GM18951 (cell line): ENCODE data around the gene KCNH3.

Experiments used
- POLR2A ChIP-seq: IDR thresholded peaks from 4 replicates; pipeline ENCODE4 v1.6.1; 2011; ENCODE audit warnings: mild to moderate bottlenecking; ENCODE audit not compliant: insufficient read length, insufficient read depth; ENCODE audit errors: extremely low read depth
- in situ Hi-C: fragments of 300-500 bp; cut with MboI; formaldehyde crosslinking; loops from one replicate; pipeline ENCODE4 v1.12.0; 2022; ENCODE audit warnings: low sequenced_read_pairs, mixed read lengths, inconsistent platforms; ENCODE audit not compliant: unreplicated experiment

Gene KCNH3

DNA sequence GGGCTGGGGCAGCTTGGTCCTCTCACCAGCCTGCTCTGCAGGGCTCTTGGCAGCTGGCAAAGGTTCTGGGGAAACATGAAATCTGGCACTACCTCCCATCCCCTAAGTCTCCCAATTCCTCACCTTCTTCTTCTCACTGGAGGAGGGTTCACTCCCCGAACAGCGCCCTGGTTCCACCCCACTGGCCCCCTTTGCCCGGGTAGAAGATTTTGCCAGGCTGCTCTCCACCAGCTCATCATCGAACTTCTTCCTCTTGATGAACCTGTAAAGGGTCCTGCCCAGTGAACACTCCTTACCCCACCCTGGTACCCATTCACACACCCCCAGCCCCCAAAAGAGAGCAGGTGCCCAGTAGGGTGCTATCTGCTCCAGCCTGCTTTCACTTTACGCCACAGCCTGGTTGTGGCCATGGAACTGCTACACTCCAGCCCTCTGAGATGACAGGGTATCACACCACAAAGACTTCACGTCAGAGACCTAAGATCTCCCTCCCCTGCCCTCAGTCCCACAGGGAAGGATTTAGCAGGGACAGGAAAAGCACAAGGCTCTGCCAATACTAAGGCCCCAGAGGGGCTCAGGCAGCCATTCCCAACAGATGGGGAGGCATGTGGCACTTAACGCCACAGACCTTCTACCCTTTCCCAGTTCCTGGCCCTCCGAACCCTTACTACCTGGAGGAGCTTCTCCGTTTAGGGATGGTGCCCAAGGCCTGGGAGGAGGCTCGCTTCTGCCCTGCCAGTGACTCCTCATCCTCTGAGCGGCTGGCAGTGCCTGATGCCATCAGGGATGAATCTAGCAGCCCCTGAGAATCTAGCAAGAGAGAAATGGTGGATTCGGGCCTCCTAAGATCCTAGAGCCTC is 26.8 kb downstream of the KCNH3 start:
- no peak for TF ChIP-seq POLR2A
- in situ Hi-C loops, result no loop called here

DNA sequence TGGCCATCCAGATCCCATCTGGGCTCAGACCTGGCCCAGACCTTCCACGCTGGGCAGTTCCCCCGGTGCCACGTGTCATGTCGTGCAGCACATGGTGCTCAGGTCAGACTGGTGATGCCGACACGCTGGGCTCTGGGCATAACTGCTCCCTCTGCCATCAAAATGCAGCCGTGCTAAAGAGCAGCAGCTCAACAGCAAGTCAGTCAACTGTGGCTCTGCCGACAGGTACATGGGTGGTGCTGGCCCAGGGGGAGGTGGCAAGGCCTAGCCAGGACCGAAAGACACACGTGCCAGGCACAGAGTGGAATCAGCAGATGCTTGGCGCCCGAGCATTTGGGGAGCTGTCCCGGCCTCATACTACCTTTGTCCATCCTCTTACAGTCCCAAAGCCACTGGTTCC is 27.5 kb downstream of the KCNH3 start:
- in situ Hi-C loops, result no loop called here
- TF ChIP-seq POLR2A, result no peak

DNA sequence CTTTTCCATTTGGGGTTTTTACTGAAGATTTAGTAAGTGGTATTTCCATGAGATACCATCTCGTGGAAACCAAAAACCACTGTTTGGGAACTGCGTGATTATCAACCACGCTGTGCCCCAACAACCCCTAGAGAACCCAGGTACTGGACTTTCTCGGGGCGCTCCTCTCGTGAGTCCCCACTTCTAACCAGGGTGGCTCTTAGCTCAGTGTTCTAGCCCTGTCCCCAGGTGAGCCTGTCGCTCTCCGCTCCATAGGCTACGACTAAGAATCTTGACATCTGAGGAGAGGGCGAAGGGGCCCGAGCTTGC is 28.4 kb downstream of the KCNH3 start:
- TF ChIP-seq POLR2A, result no peak
- in situ Hi-C loops, result no loop called here

DNA sequence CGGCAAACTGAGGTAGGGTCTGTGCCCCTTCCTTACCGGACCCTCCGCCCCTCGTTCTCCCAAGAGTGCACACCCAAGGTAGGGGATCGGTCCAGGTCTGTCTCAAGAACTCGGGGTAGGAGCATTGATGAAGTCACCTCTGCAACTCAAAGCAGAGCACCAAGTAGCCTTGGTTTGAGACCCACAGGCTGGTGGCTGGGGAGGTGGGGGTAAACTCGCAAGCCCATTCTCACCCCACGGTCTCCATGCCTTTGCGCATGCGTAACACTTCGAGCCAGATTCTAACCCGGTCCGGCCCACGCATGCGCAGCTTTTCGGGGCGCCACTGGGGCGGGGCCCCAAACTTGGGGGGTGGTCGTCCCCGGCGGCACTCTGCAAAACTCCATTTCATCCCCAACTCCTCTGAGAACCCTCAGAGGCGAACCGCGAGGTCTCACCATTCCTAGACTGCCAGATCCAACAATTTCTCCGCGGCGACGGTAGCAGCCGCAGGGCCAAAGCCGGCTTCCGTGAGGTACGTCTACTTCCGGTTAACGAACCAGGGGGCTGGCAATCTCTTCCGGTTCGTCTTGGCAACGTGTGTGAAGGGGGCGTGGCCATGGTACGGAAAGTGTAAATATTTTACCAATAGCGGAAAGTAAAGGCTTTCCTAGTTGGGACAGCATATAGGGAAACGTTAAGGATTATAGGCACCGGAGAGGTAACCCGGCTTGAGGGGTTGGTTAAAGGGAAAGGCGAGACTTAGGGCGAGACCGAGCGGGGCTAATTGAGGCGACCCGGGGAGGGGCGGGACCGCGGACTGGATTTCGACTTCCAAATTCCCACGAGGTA is 29.0 kb downstream of the KCNH3 start, which contains the start of gene MCRS1:
TSS of gene MCRS1 (minus strand) at position 532 of the 831 bp plus-strand sequence. CDS start 1,411 bp downstream, outside the sequence.
- in situ Hi-C loops, result no loop called here
- TF ChIP-seq POLR2A, result peak; percentile 91

DNA sequence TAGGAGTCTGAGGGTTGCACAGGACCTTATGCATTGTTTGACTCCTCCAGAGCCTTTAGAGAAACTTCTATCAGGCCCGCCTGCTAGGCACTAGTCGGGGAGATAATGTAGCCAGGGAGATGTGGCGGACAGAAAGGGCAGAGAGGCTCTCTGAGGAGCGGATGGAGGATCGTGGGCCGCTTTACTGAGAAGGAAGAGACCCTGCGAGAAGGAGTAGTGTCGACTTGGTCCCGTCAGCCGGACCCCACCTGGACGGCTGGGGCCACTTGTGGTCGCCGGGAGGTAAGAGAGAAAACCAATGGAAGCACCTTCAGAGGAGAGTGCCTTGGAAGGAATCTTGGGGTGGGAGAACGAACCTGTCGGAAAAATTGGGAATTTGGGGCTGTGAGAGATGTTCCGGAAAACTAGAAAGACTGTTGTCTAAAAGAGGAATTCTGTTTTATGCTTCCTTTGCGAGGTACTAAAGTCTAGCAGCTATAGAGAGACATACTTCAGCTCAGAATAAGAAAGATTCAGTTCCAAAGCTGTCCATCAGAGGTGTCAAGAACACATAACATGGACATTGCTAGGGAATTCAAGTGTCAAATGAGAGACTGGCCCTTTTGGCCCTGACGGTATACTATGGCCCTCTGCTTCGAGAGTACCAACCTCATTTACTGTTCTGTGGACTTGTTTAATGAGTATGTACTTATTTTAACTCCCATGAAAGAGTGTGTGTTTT is 29.8 kb downstream of the KCNH3 start:
- TF ChIP-seq POLR2A, result no peak
- in situ Hi-C loops, result no loop called here

DNA sequence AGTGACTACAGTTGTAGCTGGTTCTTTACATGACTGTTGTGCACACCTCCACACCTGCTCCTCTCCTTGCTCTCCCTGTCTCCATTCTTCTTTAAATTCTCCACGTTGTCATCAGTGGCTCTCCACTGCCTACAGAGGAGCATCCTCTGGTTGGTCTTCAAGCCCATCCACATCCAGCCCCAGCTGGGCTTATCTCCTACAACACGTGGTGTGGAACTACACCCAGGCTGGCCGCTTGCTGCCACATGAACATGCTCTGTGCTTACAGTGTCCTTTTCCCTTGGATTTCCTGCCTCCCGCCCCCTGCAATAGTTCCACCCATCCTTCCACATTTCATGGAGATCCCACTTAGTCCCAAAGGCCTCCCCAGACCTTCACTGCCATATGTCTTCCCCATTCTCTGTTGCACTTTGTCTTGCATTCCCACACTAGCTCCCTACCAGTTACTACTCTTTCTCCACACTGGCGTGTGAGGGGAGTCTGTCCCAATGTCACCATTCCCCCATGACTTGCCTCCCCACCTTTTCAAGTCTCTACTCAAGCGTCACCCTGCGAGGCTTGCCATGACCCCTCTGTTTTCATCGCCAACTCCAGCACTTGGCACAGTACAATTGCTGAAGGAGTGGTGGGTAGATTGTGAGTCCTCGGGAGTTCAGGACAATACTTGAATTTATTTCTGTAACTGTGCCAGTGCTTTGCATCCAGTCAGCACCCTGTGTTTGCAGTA is 38.9 kb downstream of the KCNH3 start:
- TF ChIP-seq POLR2A, result no peak
- in situ Hi-C loops, result no loop called here

DNA sequence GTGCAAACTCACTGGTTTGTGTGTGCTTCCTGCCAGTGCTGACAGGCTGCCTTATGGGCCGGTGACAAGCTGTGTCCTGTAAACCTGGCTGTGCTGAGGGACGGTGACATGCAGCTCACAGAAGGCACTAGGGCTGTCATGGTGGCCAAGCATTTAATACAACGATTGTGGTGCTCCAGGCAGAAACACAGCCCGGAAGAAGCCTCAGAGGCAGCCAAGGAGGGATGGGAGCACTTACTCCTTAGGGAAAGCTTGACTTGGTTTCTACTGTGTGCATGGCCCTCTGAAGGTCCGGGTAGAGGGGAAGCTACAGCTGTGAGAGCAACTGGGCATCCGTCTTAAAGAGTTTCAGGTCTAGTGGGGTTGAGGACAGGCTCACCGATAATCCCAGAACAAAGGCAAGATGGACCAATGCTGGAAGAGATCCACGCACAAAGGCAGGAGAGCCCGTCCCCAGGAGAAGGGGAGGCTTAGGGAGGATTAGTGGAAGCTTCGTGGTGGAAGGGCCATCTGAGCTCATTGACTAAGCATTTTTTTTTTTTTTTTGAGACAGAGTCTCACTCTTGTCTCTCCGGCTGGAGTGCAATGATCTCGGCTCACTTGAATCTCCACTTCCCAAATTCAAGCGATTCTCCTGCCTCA is 39.8 kb downstream of the KCNH3 start:
- no peak for TF ChIP-seq POLR2A
- in situ Hi-C loops, result no loop called here

DNA sequence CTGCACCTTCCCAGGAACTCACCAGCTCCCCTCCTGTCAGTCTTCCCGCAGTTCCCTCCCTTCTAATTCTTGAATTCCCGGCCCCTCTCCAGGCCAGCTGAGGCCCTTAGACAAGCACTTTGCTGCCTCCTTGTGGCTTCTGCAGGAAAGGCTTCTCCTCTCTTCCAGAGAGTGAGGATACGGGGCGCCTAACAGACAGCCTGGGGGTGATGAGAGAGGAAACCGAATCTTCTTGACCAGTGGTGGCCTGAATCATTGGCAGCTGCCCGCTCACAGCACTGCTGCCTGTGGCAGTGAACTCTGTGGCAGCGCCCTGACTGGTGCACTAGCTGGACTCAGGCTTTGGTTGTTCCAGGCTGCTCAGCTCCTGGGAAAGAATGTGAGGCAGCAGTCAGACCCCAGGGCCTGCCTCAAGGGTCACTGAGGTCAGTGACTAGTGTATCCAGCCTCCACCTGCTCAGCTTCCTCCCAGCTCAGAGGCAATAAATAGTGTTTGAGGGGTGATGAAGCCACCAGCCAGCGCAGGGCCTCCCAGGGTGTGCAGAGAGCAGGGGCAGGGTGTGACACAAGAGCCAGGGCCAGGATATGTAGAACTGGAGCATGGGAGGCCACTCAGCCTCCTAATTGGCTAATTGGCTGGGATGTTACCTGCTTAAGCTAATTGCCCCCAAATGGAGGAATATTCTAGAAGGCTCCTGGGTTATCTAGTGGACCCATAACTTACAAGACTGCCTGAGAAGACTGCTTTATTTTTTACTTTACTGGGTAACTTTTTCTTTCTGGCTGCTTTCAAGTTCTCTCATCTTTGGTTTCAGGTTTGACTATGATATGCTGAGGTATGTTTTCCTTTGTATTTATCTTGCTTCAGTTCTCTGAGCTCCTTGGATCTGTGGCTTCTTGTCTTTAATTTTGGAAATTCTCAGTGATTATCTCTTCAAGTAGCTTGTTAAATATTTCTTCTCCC is 42.0 kb downstream of the KCNH3 start:
- no peak for TF ChIP-seq POLR2A
- in situ Hi-C loops, result no loop called here

GRCh38 chr12:49582201-49582600 is 43.4 kb downstream of the KCNH3 start:
- in situ Hi-C loops, result no loop called here
- no peak for TF ChIP-seq POLR2A

DNA sequence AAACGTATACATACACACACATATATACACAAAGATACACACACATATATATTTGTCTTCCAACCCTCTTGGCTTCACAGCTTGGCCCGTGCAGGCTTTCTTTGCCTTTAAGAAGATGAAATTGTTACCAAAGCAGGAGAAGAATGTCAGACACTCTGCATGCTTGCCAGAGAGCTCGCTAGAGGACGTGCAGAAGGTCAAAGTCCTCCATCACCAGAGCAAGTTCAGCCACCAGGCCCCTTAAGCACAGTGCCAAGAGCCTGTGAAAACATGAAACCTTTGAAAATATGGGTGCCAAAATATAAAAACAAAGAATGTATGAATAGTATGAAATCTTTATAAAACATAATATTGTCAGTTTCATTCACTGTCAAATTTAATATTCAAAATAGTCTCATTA is 44.0 kb downstream of the KCNH3 start:
- in situ Hi-C loops, result no loop called here
- no peak for TF ChIP-seq POLR2A

- in situ Hi-C loops, result no loop called here
- no peak for TF ChIP-seq POLR2A
These were observed 44.7 kb downstream of the KCNH3 start for GRCh38 chr12:49583366-49584094.
